SJSA1 (cell line): ENCODE measurements around the gene PFN2. TPM values are rescaled to one million over a fixed set of nuclear protein-coding genes. Genes with fewer than 3 reads are reported as not detected.
A peak's percentile ranks its signal among the peaks of the same experiment; 100 is the strongest.
"Not testable (repeated sequence)": the region's sequence is repeated elsewhere in the genome, so short reads cannot be mapped to it uniquely, and the experiment has no call there.

Experiments used
- DNase-seq, 2 experiments: peaks; one replicate each; pipeline ENCODE4 v3.0.0-alpha.2; 2015 to 2020; ENCODE audit warnings: low spot score in 2 of 2, low read depth in 1 of 2
- H3K27ac ChIP-seq: fragments of 250-450 bp; sonication (Bioruptor Pico); 2 replicates; pipeline ENCODE4 v1.5.1; 2020; ENCODE audit warnings: mild to moderate bottlenecking, moderate library complexity
- H3K27me3 ChIP-seq: fragments of 250-450 bp; sonication (Bioruptor Pico); replicated peaks from 2 replicates; pipeline ENCODE4 v1.5.1; 2020; ENCODE audit warnings: mild to moderate bottlenecking, moderate library complexity
- H3K36me3 ChIP-seq: fragments of 250-450 bp; sonication (Bioruptor Pico); 2 replicates; pipeline ENCODE4 v1.5.1; 2020; ENCODE audit warnings: mild to moderate bottlenecking
- H3K4me1 ChIP-seq: fragments of 250-450 bp; sonication (Bioruptor Pico); replicated peaks from 2 replicates; pipeline ENCODE4 v1.6.1; 2021; ENCODE audit warnings: mild to moderate bottlenecking
- H3K4me3 ChIP-seq: fragments of 250-450 bp; sonication (Bioruptor Pico); 2 replicates; pipeline ENCODE4 v1.5.1; 2020; ENCODE audit warnings: mild to moderate bottlenecking
- H3K9me3 ChIP-seq: fragments of 250-450 bp; sonication (Bioruptor Pico); replicated peaks from 2 replicates; pipeline ENCODE4 v1.5.1; 2020; ENCODE audit warnings: mild to moderate bottlenecking
- total RNA-seq: library from RNA; depleted of rRNA; stranded (reverse); fragments of >200 nt; shearing (Covaris generic); gene quantifications from 2 replicates; pipeline ENCODE4 v1.2.3, GENCODE V29; 2014

Gene PFN2
- total RNA-seq, 1 experiment from 2014 or later, result 259 TPM

DNA sequence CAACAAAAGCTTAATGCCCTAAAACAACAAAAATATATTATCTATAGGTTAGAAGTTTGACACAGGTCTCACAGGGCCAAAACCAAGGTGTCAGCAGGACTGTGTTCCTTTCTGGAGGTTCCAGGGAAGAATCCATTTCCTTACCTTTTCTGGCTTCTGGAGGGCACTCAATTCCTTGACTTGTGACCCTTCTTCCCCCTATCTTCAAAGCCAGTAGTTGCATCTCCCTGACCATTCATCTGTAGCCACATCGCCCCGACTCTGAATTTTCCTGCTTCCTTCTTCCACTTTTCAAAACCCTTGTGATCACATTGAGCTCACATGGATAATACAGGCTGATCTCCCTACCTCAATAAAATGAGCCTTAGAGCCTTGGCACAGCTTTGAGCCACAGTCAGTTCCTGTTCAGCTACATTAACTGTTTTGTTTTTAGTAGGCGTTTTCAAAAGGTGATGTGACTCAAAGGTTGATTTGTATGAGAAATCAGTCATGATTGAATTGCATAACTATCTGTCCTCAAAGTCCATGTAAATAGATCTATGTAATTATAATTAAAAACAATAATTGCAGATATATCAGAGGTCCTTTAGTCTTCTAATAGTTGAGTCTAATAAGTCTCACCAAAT, 12.4 kb downstream of the PFN2 start:
- Histone ChIP-seq H3K9me3 (no peaks in the 10 kb centered on the region), H3K4me1 (0 out of 2 replicates have a peak, but pooled peaks cover 4% of the 10 kb centered on the region), H3K36me3 (peaks cover 49% of the 10 kb centered on the region), H3K4me3 (no peak overlapping the region), H3K27ac (no peak overlapping the region), H3K27me3 (no peaks in the 10 kb centered on the region)
- DNase-seq, result no peak

DNA sequence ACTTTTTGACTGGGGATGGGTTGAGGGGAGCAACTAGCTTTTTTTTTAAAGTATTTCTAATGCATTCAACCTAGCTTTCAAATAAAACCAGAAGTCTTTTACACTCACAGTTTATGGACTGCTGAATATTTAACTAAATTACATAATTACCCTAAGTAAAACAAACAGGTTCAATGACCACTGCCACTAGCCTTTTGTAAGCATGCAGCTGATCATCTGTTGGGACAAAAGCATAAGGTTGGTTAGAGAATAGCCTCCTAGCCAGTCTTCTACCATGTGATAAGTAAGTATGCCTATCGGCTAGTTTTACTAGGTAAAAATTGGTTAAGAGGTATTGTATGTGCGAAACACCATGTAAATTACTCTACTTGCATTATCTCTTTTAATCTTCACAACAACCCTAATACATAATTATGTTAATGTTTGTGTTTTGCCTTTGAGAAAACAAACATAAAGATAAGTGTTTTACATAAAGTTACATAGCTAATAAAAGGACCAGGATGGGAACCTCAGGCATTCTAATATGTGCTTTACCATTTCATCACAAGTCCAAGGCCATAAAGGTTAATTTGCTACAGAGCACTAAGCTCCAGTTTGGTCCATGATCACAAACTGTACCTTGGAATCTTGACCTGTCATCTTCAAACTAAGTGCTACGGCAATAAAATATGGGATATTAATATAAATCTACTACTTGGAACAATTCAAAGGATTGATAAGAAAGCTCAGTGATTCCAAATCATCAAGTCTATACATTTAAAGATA, 13.2 kb downstream of the PFN2 start:
- Histone ChIP-seq H3K36me3 (peaks cover 49% of the 10 kb centered on the region), H3K4me1 (0 out of 2 replicates have a peak, but pooled peaks cover 4% of the 10 kb centered on the region), H3K4me3 (no peak overlapping the region), H3K27ac (no peak overlapping the region), H3K9me3 (no peaks in the 10 kb centered on the region), H3K27me3 (no peaks in the 10 kb centered on the region)
- DNase-seq, result no peak

DNA sequence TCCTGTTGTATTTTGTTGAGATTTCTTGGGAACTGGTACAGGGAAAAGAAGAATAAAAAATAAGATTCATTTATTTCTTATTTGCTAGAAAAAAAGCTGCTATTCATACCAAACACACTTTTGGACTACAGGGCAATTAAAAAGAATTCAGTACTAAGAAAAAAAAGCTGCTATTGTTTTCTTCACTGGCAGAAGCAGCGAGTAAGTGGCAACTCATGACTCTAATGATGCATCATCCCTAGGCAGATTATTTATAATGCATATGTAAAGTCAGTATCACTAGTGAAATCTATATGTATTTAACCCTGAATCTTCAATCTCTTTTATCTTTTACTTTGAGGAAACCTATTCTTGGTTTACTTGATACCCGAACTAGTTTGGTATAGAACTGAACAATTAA, 15.2 kb downstream of the PFN2 start:
- no peak overlapping the region for H3K27ac ChIP-seq
- H3K4me3 ChIP-seq, result no peak overlapping the region
- no peak for DNase-seq
- no peaks in the 10 kb centered on the region for H3K27me3 ChIP-seq
- H3K9me3 ChIP-seq, result no peaks in the 10 kb centered on the region
- H3K36me3 ChIP-seq, result peaks cover 53% of the 10 kb centered on the region
- 0 out of 2 replicates have a peak, but pooled peaks cover 4% of the 10 kb centered on the region for H3K4me1 ChIP-seq

DNA sequence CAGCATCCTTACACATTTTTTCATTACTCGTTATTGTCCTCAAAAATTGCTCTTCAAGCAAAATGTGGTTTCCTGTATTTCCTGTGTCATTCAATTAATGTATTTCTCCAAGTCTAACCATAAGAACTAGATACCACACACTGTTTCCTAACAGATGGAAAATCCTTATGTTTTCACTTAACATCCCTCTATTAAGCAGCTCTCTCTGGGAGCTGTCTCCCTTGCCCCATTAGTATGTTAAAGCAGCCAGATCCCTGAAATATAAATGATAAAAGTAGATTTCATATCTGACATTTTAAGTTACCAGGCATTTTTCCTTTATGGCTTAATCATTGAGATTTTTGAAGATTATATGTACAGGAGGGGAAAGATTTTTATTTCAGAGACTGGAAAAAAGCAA, 15.9 kb downstream of the PFN2 start:
- no peak for DNase-seq
- H3K27me3 ChIP-seq, result no peaks in the 10 kb centered on the region
- no peak overlapping the region for H3K4me3 ChIP-seq
- no peak overlapping the region for H3K27ac ChIP-seq
- 0 out of 2 replicates have a peak, but pooled peaks cover 4% of the 10 kb centered on the region for H3K4me1 ChIP-seq
- no peaks in the 10 kb centered on the region for H3K9me3 ChIP-seq
- peaks cover 50% of the 10 kb centered on the region for H3K36me3 ChIP-seq

DNA sequence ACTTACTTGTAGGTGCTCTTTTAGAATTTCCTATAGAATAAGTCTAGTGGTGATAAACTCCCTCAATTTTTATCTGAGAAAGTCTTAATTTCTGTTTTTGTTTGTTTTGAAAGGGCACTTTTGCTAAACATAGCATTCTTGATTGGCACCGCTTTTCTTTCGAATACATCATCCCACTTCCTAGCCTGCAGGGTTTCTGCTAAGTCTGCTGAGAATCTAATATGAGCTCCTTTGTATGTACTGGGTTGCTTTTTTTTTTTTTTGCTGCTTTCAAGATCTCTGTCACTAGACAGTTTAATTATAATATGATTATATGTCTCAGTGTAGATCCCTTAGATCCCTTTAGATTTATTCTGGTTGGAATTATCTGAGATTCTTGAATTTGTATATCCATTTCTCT, 21.5 kb downstream of the PFN2 start:
- Histone ChIP-seq H3K9me3 (no peaks in the 10 kb centered on the region; the same call in 1 of the 2 replicates), H3K4me3 (no peak overlapping the region), H3K4me1 (no peaks in the 10 kb centered on the region), H3K27ac (no peak overlapping the region), H3K36me3 (peaks cover 27% of the 10 kb centered on the region), H3K27me3 (no peaks in the 10 kb centered on the region)
- DNase-seq, result no peak

DNA sequence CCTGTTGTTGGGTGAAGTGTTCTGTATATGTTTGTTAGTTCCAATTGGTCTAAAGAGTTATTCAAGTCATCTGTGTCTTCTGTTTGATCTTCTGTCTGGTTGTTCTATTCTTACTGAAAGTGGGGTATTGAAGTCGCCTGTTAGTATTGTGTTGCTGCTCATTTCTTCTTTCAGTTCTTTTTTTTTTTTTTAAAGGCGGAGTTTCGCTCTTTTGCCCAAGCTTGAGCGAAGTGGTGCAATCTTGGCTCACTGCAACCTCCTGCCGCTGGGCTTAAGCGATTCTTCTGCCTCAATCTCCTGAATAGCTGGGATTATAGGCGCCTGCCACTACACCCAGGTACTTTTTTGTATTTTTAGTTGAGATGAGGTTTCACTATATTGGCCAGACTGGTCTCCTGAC, 23.5 kb downstream of the PFN2 start:
- Histone ChIP-seq H3K27ac (no peak overlapping the region), H3K4me1 (no peaks in the 10 kb centered on the region), H3K27me3 (no peaks in the 10 kb centered on the region), H3K36me3 (peaks cover 21% of the 10 kb centered on the region), H3K9me3 (no peaks in the 10 kb centered on the region; the same call in 1 of the 2 replicates), H3K4me3 (no peak overlapping the region)
- DNase-seq, result no peak

DNA sequence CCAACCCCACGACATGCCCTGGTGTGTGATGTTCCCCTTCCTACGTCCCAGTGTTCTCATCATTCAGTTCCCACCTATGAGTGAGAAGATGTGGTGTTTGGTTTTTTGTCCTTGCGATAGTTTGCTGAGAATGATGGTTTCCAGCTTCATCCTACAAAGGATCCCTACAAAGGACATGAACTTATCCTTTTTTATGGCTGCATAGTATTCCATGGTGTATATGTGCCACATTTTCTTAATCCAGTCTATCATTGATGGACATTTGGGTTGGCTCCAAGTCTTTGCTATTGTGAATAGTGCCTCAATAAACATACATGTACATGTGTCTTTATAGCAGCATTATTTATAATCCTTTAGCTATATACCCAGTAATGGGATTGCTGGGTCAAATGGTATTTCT, 26.7 kb downstream of the PFN2 start:
- not testable (repeated sequence) for H3K36me3 ChIP-seq

DNA sequence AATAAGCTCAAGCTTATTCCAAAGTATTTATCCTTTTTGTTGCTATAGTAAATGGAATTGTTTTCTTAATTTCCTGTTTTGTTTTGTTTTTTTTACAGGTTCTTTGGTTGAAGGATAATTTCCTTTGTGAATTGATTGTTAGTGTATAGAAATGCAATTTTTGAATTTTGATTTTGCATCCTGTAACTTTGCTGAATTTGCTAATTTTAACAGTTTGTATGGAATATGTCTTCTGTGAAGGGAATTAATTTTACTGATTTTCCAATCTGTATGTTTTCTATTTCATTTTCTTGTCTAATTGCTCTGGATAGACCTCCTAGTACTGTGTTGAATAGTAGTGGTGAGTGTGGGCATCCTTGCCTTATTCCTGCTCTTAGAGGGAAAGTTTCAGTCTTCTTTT, 28.3 kb downstream of the PFN2 start:
- Histone ChIP-seq H3K4me1 (peaks cover 10% of the 10 kb centered on the region; the same call in 1 of the 2 replicates), H3K27me3 (no peaks in the 10 kb centered on the region), H3K36me3 (peaks cover 3% of the 10 kb centered on the region), H3K9me3 (no peaks in the 10 kb centered on the region; the same call in 1 of the 2 replicates), H3K4me3 (no peak overlapping the region), H3K27ac (no peak overlapping the region)
- no peak for DNase-seq

More for the DNA sequence above, 26.7 kb downstream of the PFN2 start:
- not testable (repeated sequence) for DNase-seq, H3K27ac ChIP-seq, H3K9me3 ChIP-seq, H3K27me3 ChIP-seq, H3K4me1 ChIP-seq, H3K4me3 ChIP-seq

DNA sequence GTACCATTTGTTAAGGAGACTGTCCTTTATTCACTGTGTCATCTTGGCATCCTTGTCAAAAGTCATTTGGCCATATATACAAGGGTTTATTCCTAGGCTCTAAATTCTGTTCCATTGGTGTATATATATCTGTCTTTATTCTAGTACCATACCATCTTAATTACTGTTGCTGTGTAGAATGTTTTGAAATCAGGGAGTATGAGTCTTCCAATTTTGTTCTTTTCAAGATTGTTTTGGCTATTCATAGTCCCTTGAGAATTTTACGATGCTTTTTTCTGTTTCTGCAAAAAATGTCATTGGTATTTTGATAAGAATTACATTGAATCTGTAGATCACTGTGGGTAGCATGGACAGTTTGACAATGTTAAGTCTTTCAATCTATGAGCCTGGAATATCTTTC, 28.7 kb downstream of the PFN2 start:
- no peaks in the 10 kb centered on the region for H3K27me3 ChIP-seq
- H3K27ac ChIP-seq, result no peak overlapping the region
- no peak overlapping the region for H3K4me3 ChIP-seq
- no peak for DNase-seq
- no peaks in the 10 kb centered on the region; the same call in 1 of the 2 replicates for H3K9me3 ChIP-seq
- peaks cover 12% of the 10 kb centered on the region; the same call in 1 of the 2 replicates for H3K4me1 ChIP-seq
- H3K36me3 ChIP-seq, result peaks cover 3% of the 10 kb centered on the region

DNA sequence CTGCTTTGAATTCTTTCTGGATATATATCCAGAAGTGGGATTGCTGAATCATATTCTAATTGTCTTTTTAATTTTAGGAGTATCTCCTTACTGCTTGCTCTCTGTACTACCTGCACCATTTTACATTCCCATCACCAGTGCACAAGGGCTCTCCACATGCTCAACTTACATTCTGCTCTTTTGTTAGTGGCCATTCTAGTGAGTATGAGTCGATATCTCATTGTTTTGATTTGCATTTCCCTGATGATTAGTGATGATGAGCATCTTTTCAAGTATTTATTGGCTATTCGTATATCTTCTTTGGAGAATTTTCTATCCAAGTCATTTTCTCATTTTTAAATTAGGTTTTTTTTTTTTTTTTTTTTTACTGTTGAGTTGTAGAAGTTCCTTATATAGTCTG, 29.5 kb downstream of the PFN2 start:
- Histone ChIP-seq H3K4me1 (peaks cover 14% of the 10 kb centered on the region; the same call in 1 of the 2 replicates), H3K27me3 (no peaks in the 10 kb centered on the region), H3K36me3 (peaks cover 3% of the 10 kb centered on the region), H3K9me3 (no peaks in the 10 kb centered on the region; the same call in 1 of the 2 replicates), H3K27ac (no peak overlapping the region), H3K4me3 (no peak overlapping the region)
- DNase-seq, result no peak

DNA sequence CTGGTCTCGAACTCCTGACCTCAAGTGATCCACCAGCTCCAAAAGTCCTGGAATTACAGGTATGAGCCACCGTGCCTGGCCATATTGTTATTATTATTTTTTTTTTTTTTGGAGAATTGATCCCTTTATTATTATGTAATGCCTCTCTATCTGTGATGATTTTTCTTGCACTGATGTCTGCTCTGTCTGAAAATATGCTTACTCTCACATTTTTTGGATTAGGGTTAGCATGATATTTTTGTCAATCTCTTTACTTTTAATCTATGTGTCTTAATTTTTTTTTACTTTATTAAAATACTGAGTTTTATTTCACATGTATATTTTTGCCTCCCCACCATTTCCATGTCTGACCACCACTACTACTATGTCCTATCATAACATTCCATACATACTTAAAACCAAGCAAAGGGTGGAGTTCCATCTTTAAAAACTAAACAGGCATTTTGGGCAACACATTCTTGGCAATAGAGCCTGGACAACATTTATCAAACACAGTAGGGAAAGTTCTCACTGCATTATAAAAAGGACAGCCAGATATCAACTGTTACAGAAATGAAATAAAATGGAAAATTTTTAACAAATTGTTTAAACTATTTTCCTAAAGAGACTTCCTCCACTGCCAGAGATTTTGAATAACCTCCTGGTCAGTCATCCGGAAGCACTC, 32.2 kb downstream of the PFN2 start:
- H3K27me3 ChIP-seq, H3K27ac ChIP-seq, H3K4me3 ChIP-seq, H3K9me3 ChIP-seq, H3K36me3 ChIP-seq, DNase-seq: not testable (repeated sequence)
- peaks cover 14% of the 10 kb centered on the region; the same call in 1 of the 2 replicates for H3K4me1 ChIP-seq

DNA sequence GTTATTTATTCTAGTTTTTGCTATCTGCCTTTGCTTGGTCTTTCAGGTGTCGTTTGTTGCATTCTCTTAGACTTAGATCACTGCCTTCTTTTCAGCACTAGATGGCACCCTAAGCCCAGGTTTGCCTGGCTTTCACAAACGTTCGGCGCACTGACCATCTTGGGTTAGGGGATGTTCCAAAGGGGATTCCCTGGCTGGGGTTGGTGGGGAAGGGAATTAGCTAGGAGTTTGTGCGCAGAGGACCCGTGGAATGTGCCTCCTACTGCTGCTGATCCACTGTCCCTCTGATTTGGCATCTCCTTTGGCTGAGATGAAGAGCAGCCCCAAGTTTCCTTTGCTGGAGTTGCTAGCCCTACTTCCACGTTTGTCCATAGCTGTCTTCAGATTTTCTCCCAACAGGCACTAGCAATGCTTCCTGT, 33.9 kb downstream of the PFN2 start:
- H3K27me3 ChIP-seq, result no peaks in the 10 kb centered on the region
- DNase-seq, result peak; percentile 43 to 54
- H3K27ac ChIP-seq, result no peak overlapping the region
- H3K4me1 ChIP-seq, result peaks cover 14% of the 10 kb centered on the region; the same call in 1 of the 2 replicates
- no peak overlapping the region for H3K4me3 ChIP-seq
- H3K9me3 ChIP-seq, result no peaks in the 10 kb centered on the region
- no peaks in the 10 kb centered on the region for H3K36me3 ChIP-seq

DNA sequence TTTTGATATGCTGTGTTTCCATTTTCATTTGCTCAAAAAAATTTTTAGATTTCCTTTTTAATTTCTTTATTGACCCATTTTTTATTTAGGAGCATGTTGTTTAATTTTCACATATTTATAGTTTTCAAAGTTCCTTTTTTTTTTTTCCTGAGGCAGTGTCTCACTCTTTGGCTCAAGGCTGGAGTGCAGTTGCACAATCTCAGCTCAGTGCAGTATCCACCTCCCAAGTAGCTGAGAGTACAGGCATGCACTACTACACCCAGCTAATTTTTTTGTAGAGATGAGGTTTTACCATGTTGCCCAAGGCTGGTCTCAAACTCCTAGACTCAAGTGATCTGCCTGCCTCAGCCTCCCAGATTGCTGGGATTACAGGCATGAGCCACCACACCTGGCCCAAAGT, 36.2 kb downstream of the PFN2 start:
- Histone ChIP-seq H3K9me3 (no peaks in the 10 kb centered on the region), H3K27me3 (no peaks in the 10 kb centered on the region), H3K27ac (no peak overlapping the region), H3K4me3 (no peak overlapping the region), H3K4me1 (peaks cover 14% of the 10 kb centered on the region; the same call in 1 of the 2 replicates), H3K36me3 (no peaks in the 10 kb centered on the region)
- DNase-seq, result no peak

DNA sequence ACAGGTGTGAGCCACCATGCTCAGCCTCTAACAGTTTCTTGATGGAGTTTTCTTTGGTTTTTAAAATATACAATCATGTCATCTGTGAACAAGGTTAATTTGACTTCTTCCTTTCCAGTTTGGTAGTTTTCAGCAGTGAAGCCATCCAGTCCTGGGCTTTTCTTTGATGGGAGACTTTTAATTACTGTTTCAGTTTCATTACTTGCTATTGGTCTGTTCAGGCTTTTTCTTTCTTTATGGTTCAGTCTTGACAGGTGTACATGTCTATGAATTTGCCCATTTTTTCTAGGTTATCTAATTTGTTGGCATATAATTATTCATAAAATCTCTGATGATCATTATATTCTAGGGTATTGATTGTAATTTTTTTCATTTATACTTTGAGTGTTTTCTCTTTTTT, 36.8 kb downstream of the PFN2 start:
- no peaks in the 10 kb centered on the region for H3K27me3 ChIP-seq
- no peaks in the 10 kb centered on the region for H3K9me3 ChIP-seq
- H3K4me1 ChIP-seq, result peaks cover 8% of the 10 kb centered on the region; the same call in 1 of the 2 replicates
- H3K4me3 ChIP-seq, result no peak overlapping the region
- DNase-seq, result no peak
- no peak overlapping the region for H3K27ac ChIP-seq
- no peaks in the 10 kb centered on the region for H3K36me3 ChIP-seq
